NCI-H1092 (cell line): Measurements from ENCODE around the gene ERRFI1.
"Not testable (repeated sequence)": the region's sequence is repeated elsewhere in the genome, so short reads cannot be mapped to it uniquely, and the experiment has no call there.

Experiments used
- DNase-seq: peaks from one replicate; lab custom pipeline; 2025; lab: John Stamatoyannopoulos, UW

Gene ERRFI1

DNA sequence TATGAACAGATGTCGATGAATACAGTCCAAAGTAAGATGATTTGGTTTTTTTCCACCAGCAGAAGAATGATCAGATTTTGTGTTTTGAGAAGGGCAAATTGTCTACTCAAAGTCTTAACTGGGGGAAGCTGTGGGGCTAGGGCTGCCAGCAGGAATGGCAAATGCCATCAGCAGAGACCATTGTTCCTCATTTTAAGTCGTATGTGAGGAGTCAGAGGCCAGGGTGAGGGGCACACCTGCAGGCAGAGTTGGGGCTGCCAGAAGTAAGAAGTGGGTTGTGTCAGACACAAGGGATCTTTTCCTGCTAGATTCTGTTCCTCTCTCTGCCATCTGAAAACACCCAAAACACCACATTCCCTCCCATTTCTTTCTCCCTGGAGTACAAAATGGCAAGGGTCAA lies 55.9 kb downstream of the ERRFI1 start:
- DNase-seq = no peak

DNA sequence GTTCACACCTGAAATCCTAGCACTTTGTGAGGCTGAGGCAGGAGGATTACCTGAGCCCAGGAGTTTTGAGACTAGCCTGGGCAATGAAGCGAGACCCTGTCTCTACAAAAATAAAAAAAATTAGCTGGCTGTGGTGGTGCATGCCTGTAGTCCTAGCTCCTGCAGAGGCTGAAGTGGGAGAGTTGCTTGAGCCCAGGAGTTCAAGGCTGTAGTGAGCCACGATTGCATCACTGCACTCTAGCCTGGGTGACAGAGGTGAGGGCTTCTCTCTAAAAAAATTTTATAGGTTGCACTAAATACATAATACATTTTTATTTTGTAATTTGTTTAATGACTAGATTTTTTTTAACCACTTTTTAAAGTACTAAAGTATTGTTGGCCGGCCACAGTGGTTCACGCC lies 58.5 kb downstream of the ERRFI1 start:
- DNase-seq = no peak

GRCh38 chr1:7967196-7967595 lies 58.9 kb downstream of the ERRFI1 start:
- no peak for DNase-seq

DNA sequence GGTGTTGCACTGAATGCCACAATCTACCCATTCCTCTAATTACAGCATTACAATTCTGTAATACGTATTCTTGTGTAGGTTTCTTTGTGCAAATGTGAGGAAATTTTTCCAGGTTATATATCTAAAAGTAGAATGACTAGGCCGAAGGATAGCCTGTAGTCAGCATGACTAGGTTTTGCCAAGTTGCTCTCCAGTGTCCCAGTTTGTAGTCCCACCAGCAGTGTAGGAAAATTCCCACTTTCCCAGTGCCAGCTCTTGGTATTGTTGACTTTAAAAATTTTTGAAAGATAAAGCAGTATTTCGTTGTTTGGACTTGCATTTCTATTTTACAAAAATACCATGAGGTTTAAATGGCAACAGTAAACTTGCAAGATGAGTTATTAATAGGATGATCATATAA lies 61.6 kb downstream of the ERRFI1 start:
- no peak for DNase-seq

GRCh38 chr1:7963841-7964240 lies 62.3 kb downstream of the ERRFI1 start:
- DNase-seq = not testable (repeated sequence)

GRCh38 chr1:7963378-7963730 lies 62.8 kb downstream of the ERRFI1 start:
- not testable (repeated sequence) for DNase-seq

GRCh38 chr1:7962636-7963377 lies 63.3 kb downstream of the ERRFI1 start:
- no peak for DNase-seq

- DNase-seq = no peak
Observed at GRCh38 chr1:7962014-7962335, 64.1 kb downstream of the ERRFI1 start.
